ENCODE results near the gene DOK6. TPM values are rescaled to one million over a fixed set of nuclear protein-coding genes. Genes with fewer than 3 reads are reported as not detected.

DOK6 gene
- total and polyA plus RNA-seq, 12 donors: 0.37 to 12.5 (median 4.6) TPM

DNA sequence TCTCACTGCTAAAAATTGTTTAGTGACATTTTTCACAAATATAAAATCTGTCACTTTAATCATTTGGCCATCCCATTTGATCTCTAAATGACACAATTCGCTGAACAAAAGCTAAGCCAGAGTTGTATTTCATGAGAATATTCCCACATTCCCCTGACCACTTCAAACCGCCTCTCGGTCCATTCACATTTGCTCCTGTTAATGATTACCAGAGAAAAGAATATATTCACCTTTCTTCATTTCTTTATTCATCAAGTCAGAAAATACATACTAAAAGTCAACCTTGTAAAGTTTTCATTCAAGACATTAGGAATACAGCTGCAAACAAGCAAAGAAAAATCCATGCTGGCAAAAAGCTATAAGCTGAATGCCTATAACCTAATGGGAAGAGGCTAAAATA lies 225.5 kb downstream of the DOK6 start:
- no peak for DNase-seq
- intact Hi-C loops (cut with DNase I): no loop called here
- H3K4me1 ChIP-seq: peaks cover 0 to 11% (median 0%) of the 10 kb centered on the region in 9 donors
- whole genome bisulfite sequencing, 2 donors: 93 to 96% methylated on average over 3 of the region's 3 CpGs
- H3K4me3 ChIP-seq: no peak overlapping the region
- H3K27me3 ChIP-seq: no peaks in the 10 kb centered on the region
- no peak for TF ChIP-seq CTCF (IDR thresholded peaks at IDR 0.05)
- no peak overlapping the region for H3K27ac ChIP-seq
- no peaks in the 10 kb centered on the region for H3K9me3 ChIP-seq
- H3K36me3 ChIP-seq: no peaks in the 10 kb centered on the region
- no peak for ATAC-seq

DNA sequence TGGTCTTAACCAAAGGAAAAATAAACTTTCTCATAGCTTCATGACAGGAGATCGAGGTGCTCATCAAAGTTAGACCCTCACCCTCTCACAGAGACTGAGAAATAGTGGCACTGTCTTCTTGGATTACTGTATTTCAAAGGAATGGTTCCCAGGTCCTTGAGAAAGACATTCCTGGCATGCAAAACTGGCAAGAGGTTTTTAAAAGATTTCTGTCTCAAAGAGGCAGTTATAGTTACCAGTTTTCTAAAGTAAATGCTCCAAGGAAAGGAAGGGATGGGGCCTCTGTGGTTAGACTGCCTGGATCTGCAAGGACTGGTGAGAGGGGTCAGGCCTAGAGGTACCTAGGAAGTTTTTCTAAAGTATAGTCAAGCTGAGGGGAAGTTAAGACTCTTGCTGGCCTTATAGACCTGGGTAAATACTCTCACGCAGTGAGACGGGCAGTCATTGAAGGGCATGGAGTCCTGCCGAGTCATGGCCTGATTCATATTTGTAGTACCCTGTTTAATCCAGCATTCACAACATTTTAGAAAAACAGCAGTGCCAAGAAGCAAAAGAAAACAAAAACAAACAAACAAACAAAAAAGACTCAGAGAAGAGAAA lies 226.1 kb downstream of the DOK6 start:
- intact Hi-C loops (cut with DNase I): no loop called here
- H3K9me3 ChIP-seq: no peaks in the 10 kb centered on the region
- H3K27me3 ChIP-seq: no peaks in the 10 kb centered on the region
- H3K4me1 ChIP-seq: peaks cover 0 to 11% (median 0%) of the 10 kb centered on the region in 9 donors
- no peak overlapping the region for H3K27ac ChIP-seq
- ATAC-seq (peak in 2 of 8 donors; percentile 37 to 41), DNase-seq (no peak)
- H3K36me3 ChIP-seq: no peaks in the 10 kb centered on the region
- H3K4me3 ChIP-seq: no peak overlapping the region
- no peak for TF ChIP-seq CTCF (IDR thresholded peaks at IDR 0.05)
- WGBS, 2 donors: 70 to 77% methylated on average over 4 of the region's 4 CpGs

GRCh38 chr18:69628774-69629359 lies 228.2 kb downstream of the DOK6 start:
- Histone ChIP-seq H3K27me3 (no peaks in the 10 kb centered on the region), H3K4me1 (peaks cover 0 to 11% (median 0%) of the 10 kb centered on the region in 9 donors), H3K4me3 (no peak overlapping the region), H3K9me3 (no peaks in the 10 kb centered on the region), H3K36me3 (no peaks in the 10 kb centered on the region), H3K27ac (no peak overlapping the region)
- ATAC-seq: peak; percentile 20 to 90 (median 64)
- peak in 1 of 2 donors; percentile 6 for DNase-seq
- intact Hi-C loops (cut with DNase I): no loop called here
- no peak for TF ChIP-seq CTCF (IDR thresholded peaks at IDR 0.05)
- WGBS, 2 donors: 33 to 36% methylated on average over 2 of the region's 2 CpGs

DNA sequence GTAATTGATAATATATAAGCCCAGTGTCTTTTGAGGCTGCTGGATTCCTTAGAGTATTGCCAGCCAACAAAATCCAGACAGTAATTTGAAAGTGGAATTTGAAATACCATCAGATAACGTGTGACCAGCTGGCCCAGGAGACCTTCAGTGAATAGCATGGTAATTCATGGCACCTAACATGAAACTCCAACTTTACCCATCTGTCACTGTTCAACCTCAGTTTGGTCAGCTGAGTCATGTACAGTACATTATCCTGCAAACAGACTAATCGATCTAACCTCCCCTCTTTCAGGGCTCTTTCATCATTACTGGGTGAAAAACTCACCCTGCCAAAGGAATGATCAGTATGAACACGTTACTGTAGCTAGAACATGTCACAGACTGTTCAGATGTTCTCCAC lies 230.6 kb downstream of the DOK6 start:
- no peaks in the 10 kb centered on the region for H3K9me3 ChIP-seq
- no peak for TF ChIP-seq CTCF (IDR thresholded peaks at IDR 0.05)
- intact Hi-C loops (cut with DNase I): loop anchor here in 2 of 10 donors (10.0 kb wide), 1 partner anchor 454 kb away; no protein-coding TSS in a partner anchor
- 41 to 60% methylated on average over 3 of the region's 3 CpGs for WGBS, 2 donors
- DNase-seq: no peak
- H3K4me3 ChIP-seq: no peak overlapping the region
- no peak overlapping the region for H3K27ac ChIP-seq
- H3K27me3 ChIP-seq: no peaks in the 10 kb centered on the region
- peaks cover 0 to 11% (median 0%) of the 10 kb centered on the region in 9 donors for H3K4me1 ChIP-seq
- no peaks in the 10 kb centered on the region for H3K36me3 ChIP-seq
- ATAC-seq: no peak
